ENCODE results near the gene MOCS2. TPM values are rescaled to one million over a fixed set of nuclear protein-coding genes. Genes with fewer than 3 reads are reported as not detected.

Gene MOCS2
- total RNA-seq, 1 donor from 2014 or later: 28.8 TPM

DNA sequence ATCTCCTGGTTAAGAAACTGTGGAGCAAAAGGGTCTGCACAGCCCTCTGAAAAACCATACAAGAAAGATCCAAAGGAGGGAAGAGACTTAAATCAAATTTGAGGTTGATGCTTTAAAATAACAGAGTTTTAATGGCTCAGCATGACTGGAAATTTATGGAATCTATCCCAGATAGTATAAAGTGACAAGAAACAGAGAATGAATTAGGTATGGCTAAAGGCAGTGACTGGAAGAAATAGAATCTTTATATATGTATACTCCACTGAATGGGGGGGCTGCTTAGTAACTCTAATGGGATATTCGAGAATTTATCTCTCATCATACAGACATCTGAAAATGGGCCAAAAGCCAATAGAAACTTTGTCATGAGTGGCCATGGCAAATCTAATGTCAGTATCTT, 17.6 kb upstream of the MOCS2 start:
- H3K9me3 Mint-ChIP-seq: peaks cover 2% of the 10 kb centered on the region
- H3K27me3 Mint-ChIP-seq (ENCODE audit: low read depth): no peaks in the 10 kb centered on the region
- TF ChIP-seq, protein P1, sequence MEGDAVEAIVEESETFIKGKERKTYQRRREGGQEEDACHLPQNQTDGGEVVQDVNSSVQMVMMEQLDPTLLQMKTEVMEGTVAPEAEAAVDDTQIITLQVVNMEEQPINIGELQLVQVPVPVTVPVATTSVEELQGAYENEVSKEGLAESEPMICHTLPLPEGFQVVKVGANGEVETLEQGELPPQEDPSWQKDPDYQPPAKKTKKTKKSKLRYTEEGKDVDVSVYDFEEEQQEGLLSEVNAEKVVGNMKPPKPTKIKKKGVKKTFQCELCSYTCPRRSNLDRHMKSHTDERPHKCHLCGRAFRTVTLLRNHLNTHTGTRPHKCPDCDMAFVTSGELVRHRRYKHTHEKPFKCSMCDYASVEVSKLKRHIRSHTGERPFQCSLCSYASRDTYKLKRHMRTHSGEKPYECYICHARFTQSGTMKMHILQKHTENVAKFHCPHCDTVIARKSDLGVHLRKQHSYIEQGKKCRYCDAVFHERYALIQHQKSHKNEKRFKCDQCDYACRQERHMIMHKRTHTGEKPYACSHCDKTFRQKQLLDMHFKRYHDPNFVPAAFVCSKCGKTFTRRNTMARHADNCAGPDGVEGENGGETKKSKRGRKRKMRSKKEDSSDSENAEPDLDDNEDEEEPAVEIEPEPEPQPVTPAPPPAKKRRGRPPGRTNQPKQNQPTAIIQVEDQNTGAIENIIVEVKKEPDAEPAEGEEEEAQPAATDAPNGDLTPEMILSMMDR (conservative IDR thresholded peaks at IDR 0.05): no peak
- no peak for DNase-seq (ENCODE audit: low read depth, low spot score)
- no peaks in the 10 kb centered on the region for H3K4me1 Mint-ChIP-seq
- H3K36me3 Mint-ChIP-seq (ENCODE audit: low read depth): no peaks in the 10 kb centered on the region
- no peak overlapping the region for H3K4me3 Mint-ChIP-seq
- no peak overlapping the region for H3K27ac Mint-ChIP-seq (ENCODE audit: unreplicated experiment)

DNA sequence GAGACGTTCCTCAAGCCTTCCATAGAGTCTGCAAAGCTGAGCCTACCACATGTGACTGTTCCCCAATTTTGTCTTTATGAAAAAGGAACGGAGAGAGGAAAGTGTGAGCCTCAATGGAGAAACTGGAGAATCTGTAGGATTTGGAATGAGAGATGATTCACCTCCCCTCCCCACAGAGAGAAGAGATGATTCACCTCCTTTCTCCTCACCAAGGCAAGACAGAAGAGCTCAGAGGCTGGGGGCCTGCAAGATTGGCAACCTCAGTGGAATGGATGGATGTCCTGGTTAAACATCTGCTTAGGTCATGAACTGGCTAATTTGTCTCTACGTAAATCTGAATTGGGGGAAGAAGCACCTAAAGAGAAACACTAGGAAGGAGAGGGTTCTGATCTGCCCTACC, 17.0 kb upstream of the MOCS2 start:
- H3K4me1 Mint-ChIP-seq: no peaks in the 10 kb centered on the region
- no peak overlapping the region for H3K27ac Mint-ChIP-seq (ENCODE audit: unreplicated experiment)
- no peak for DNase-seq (ENCODE audit: low read depth, low spot score)
- H3K4me3 Mint-ChIP-seq: no peak overlapping the region
- no peaks in the 10 kb centered on the region for H3K27me3 Mint-ChIP-seq (ENCODE audit: low read depth)
- H3K36me3 Mint-ChIP-seq (ENCODE audit: low read depth): no peaks in the 10 kb centered on the region
- peaks cover 2% of the 10 kb centered on the region for H3K9me3 Mint-ChIP-seq
- TF ChIP-seq, protein P1 (conservative IDR thresholded peaks at IDR 0.05): no peak

DNA sequence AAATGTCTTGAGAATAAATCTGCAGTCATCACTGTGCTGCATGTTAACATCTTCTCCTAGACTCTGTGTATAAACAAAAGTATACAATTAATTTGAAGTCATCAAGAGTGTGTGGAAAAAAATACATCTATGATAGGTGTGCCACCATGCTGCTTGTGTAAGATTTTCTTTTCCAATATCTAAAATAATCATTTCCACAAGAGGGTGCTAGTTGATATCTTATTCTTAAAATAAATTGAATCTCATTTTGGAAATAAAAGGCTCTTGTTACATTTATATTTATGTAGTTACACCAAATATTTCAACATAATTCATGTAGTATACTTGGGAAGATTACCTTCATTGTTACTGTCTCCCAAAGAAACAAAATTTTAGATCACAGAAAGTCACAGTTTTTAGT, 14.1 kb upstream of the MOCS2 start:
- Mint-ChIP-seq H3K4me3 (no peak overlapping the region), H3K27ac (ENCODE audit: unreplicated experiment) (no peak overlapping the region), H3K9me3 (no peaks in the 10 kb centered on the region), H3K4me1 (no peaks in the 10 kb centered on the region), H3K36me3 (ENCODE audit: low read depth) (no peaks in the 10 kb centered on the region), H3K27me3 (ENCODE audit: low read depth) (no peaks in the 10 kb centered on the region)
- TF ChIP-seq, protein P1 (conservative IDR thresholded peaks at IDR 0.05): peak; percentile 47
- no peak for DNase-seq (ENCODE audit: low read depth, low spot score)

GRCh38 chr5:53120165-53120564, 10.6 kb upstream of the MOCS2 start:
- Mint-ChIP-seq H3K9me3 (no peaks in the 10 kb centered on the region), H3K27ac (ENCODE audit: unreplicated experiment) (no peak overlapping the region), H3K36me3 (ENCODE audit: low read depth) (no peaks in the 10 kb centered on the region), H3K4me3 (no peak overlapping the region), H3K27me3 (ENCODE audit: low read depth) (no peaks in the 10 kb centered on the region), H3K4me1 (no peaks in the 10 kb centered on the region)
- no peak for DNase-seq (ENCODE audit: low read depth, low spot score)
- TF ChIP-seq, protein P1 (conservative IDR thresholded peaks at IDR 0.05): no peak

DNA sequence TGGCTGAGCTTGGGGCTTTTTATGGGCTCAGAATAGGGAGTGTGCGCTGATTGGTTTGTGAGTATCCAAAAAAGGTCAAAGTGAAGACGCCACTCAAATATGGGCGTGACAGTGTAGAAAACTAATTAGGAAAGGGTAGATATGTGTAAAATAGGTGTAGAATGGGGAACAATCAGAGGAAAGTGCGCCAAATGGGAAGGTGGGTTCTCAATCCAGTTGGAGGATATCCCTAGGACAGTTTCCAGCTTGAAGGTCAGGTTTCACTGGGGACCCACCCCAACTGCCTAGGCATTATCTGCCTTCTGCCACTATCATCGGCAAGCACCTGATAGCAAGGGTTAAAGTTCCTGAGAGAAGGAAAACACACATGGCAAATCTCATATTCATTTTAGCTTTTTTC, 9.3 kb upstream of the MOCS2 start:
- Mint-ChIP-seq H3K27me3 (ENCODE audit: low read depth) (no peaks in the 10 kb centered on the region), H3K4me1 (no peaks in the 10 kb centered on the region), H3K4me3 (no peak overlapping the region), H3K9me3 (no peaks in the 10 kb centered on the region), H3K27ac (ENCODE audit: unreplicated experiment) (no peak overlapping the region), H3K36me3 (ENCODE audit: low read depth) (no peaks in the 10 kb centered on the region)
- TF ChIP-seq, protein P1 (conservative IDR thresholded peaks at IDR 0.05): no peak
- no peak for DNase-seq (ENCODE audit: low read depth, low spot score)

- Mint-ChIP-seq H3K4me3 (no peak overlapping the region), H3K27ac (ENCODE audit: unreplicated experiment) (no peak overlapping the region), H3K9me3 (no peaks in the 10 kb centered on the region), H3K36me3 (ENCODE audit: low read depth) (no peaks in the 10 kb centered on the region), H3K27me3 (ENCODE audit: low read depth) (no peaks in the 10 kb centered on the region), H3K4me1 (no peaks in the 10 kb centered on the region)
- TF ChIP-seq, protein P1 (conservative IDR thresholded peaks at IDR 0.05): no peak
- no peak for DNase-seq (ENCODE audit: low read depth, low spot score)
These were observed 7.0 kb upstream of the MOCS2 start for GRCh38 chr5:53116597-53116996.
